AG10803 (cell line): ENCODE data around the gene TULP4.
"Not testable (repeated sequence)": the region's sequence is repeated elsewhere in the genome, so short reads cannot be mapped to it uniquely, and the experiment has no call there.

Experiments used
- DNase-seq: peaks from one replicate; pipeline ENCODE4 v3.0.0; 2010; ENCODE audit warnings: low read depth
- H3K4me3 ChIP-seq: 2 replicates; pipeline ENCODE4 v1.5.1; 2011; ENCODE audit warnings: mild to moderate bottlenecking, low read length, control low read depth
- TF ChIP-seq, protein P1 (sequence below): conservative IDR thresholded peaks from 2 replicates; pipeline ENCODE4 v1.5.1; 2011; ENCODE audit warnings: mild to moderate bottlenecking, low read length, control low read depth, inconsistent platforms

The TULP4 gene

GRCh38 chr6:158293122-158293521 is 19.1 kb upstream of the TULP4 start:
- DNase-seq = no peak
- TF ChIP-seq, protein P1, sequence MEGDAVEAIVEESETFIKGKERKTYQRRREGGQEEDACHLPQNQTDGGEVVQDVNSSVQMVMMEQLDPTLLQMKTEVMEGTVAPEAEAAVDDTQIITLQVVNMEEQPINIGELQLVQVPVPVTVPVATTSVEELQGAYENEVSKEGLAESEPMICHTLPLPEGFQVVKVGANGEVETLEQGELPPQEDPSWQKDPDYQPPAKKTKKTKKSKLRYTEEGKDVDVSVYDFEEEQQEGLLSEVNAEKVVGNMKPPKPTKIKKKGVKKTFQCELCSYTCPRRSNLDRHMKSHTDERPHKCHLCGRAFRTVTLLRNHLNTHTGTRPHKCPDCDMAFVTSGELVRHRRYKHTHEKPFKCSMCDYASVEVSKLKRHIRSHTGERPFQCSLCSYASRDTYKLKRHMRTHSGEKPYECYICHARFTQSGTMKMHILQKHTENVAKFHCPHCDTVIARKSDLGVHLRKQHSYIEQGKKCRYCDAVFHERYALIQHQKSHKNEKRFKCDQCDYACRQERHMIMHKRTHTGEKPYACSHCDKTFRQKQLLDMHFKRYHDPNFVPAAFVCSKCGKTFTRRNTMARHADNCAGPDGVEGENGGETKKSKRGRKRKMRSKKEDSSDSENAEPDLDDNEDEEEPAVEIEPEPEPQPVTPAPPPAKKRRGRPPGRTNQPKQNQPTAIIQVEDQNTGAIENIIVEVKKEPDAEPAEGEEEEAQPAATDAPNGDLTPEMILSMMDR = no peak
- no peak overlapping the region for H3K4me3 ChIP-seq

DNA sequence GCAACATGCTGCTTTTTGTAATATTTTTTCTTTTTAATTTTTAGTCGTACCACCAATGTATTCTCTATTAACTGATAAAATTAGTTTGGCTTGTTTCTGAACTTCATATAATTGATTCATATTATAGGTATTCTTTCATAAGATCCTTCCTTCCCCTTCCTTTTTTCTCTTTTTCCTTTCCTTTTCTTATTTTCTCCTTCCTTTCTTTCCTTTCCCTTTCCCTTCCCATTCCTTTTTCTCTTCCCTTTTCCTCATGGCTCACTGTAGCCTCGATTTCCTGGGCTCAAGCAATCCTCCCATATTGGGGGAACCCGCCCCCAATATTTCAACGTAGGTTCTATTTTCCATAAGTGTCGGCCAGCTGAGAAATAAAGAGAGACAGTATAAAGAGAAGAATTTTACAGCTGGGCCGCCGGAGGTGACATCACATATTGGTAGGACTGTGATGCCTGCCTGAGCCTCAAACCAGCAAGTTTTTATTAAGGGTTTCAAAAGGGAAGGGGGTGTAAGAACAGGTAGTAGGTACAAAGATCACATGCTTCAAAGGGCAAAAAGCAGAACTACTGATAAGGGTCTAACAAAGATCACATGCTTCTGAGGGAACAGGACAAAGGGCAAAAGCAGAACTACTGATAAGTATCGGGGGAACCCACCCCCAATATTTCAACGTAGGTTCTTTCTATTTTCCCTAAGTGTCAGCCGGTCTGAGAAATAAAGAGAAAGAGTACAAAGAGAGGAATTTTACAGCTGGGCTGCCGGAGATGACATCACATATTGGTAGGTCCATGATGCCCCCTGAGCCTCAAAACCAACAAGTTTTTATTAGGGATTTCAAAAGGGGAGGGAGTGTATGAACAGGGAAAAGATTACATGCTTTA is 16.1 kb upstream of the TULP4 start:
- DNase-seq, H3K4me3 ChIP-seq: not testable (repeated sequence)

DNA sequence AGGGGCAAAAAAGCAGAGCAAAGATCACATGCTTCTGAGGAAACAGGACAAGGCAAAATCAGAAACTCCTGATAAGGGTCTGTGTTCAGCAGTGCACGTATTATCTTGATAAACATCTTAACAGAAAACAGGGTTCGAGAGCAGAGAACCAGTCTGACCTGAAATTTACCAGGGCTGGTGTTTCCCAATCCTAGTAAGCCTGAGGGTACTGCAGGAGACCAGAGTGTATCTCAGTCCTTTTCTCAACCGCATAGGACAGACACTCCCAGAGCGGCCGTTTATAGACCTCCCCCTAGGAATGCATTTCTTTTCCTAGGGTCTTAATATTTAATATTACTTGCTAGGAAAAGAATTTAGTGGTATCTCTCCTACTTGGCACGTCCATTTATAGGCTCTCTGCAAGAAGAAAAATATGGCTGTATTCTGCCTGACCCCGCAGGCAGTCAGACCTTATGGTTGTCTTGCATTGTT is 15.4 kb upstream of the TULP4 start:
- not testable (repeated sequence) for H3K4me3 ChIP-seq, DNase-seq

GRCh38 chr6:158297657-158298056 is 14.6 kb upstream of the TULP4 start:
- H3K4me3 ChIP-seq, DNase-seq: not testable (repeated sequence)

GRCh38 chr6:158300306-158301143 is 11.7 kb upstream of the TULP4 start:
- not testable (repeated sequence) for H3K4me3 ChIP-seq
- peak; percentile 3 for DNase-seq

DNA sequence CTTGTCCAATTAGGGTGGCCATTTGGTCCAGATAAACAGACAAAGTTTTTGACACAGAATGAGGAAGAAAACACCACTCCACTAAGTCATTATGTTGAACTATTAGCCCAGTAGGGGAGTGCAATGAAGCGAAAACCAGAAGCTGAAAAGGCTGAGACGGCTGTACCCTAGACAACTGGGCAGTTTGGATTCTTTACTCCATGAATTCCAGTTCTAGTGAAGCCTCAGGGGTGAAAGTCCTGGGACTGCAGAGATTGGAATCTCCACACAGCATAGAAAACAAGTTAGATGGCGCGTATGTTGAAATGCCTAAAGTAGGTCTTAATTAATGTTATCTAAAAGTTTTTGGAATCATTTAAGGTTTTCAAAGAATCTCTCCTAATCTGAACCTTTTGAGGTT is 10.7 kb upstream of the TULP4 start:
- not testable (repeated sequence) for DNase-seq, H3K4me3 ChIP-seq

DNA sequence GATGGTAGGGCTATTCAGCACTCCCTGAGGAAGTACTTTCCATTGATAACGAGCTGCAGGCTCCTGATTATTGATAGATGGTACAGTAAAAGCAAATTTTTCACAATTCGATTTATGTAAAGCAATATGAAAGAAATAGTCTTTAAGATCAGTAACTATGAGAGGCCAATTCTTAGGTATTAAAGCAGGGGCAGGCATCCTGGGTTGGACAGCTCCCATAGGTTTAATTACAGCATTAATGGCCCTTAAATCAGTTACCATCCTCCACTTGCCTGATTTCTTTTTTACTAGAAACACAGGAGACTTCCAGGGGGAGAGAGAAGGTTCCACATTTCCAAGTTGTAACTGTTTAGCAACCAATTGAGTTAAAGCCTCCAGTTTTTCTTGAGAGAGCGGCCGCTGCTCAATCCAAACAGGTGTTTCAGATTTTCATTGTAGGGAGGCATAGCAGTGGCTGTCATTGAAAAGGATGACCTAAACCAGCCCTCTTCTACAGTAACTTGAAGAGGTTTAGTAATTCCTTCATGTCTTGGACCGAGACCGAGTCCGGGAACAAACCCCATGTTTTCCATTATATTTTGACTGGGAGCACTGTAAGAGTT is 10.0 kb upstream of the TULP4 start:
- not testable (repeated sequence) for H3K4me3 ChIP-seq

DNA sequence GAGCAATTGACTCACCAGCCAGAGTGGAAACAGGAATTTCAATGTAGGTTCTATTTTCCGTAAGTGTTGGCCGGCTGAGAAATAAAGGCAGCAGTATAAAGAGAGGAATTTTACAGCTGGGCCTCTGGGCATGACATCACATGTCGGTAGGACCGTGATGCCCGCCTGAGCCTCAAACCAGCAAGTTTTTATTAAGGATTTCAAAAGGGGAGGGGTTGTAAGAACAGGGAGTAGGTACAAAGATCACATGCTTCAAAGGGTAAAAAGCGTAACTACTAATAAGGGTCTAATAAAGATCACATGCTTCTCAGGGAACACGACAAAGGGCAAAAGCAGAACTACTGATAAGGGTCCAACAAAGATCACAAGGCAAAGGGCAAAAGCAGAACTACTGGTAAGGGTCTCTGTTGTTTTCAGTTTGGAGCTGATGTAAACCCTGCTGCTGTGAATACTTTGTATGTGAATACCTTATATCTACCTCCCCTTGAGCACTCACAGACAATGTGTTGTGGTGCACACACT is 9.0 kb upstream of the TULP4 start:
- H3K4me3 ChIP-seq = no peak overlapping the region
- DNase-seq = no peak
- TF ChIP-seq, protein P1 = no peak

More for the DNA sequence above, 10.0 kb upstream of the TULP4 start:
- not testable (repeated sequence) for DNase-seq

- no peak for DNase-seq
- H3K4me3 ChIP-seq = no peak overlapping the region
- TF ChIP-seq, protein P1 = no peak
These were observed 8.0 kb upstream of the TULP4 start for GRCh38 chr6:158304254-158304653.

DNA sequence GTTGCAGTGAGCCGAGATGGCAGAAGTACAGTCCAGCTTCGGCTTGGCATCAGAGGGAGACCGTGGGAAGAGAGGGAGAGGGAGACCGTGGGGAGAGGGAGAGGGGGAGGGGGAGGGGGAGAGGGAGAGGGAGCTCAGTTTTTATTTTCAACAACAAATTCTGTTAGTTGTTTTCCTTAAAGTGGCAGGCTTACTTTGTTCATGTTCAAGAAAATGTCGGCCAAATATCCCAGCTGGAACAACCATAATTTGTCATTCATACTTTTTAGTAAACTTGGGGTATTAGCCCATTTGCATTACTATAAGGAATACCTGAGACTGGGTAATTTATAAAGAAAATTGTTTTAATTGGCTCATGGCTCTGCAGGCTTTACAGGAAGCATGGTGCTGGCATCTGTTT is 2.5 kb upstream of the TULP4 start:
- DNase-seq = no peak
- H3K4me3 ChIP-seq = no peak overlapping the region
- TF ChIP-seq, protein P1 = no peak
